ENCODE results near the gene SSX2B. TPM values are rescaled to one million over a fixed set of nuclear protein-coding genes. Genes with fewer than 3 reads are reported as not detected.
"Not testable (repeated sequence)": the region's sequence is repeated elsewhere in the genome, so short reads cannot be mapped to it uniquely, and the experiment has no call there.

The SSX2B gene
- total RNA-seq: not detected

GRCh38 chrX:52750952-52751351, at the start of gene SSX2B:
Gene SSX2B (plus strand): TSS chrX:52751252. CDS start chrX:52752681, 1,429 bp downstream.
- DNase-seq (ENCODE audit: extremely low spot score in 2 of 2); intact Hi-C loops (cut with DNase I); H3K4me3 ChIP-seq; H3K27ac ChIP-seq; H3K9me3 ChIP-seq; H3K27me3 ChIP-seq; H3K36me3 ChIP-seq; H3K4me1 ChIP-seq: not testable (repeated sequence)

GRCh38 chrX:52707078-52707477, 44.0 kb upstream of the SSX2B start, which contains the start of gene SSX2:
Gene SSX2 (minus strand): TSS chrX:52707178. CDS start chrX:52705749, 1,429 bp downstream.
- H3K36me3 ChIP-seq; intact Hi-C loops (cut with DNase I); H3K4me3 ChIP-seq; H3K9me3 ChIP-seq; H3K27me3 ChIP-seq; H3K4me1 ChIP-seq; DNase-seq (ENCODE audit: extremely low spot score in 2 of 2); H3K27ac ChIP-seq: not testable (repeated sequence)

- DNase-seq (ENCODE audit: extremely low spot score in 2 of 2); H3K36me3 ChIP-seq; intact Hi-C loops (cut with DNase I): not testable (repeated sequence)
Measured at GRCh38 chrX:52765983-52766382, 14.9 kb downstream of the SSX2B start.

GRCh38 chrX:52773504-52773903, 22.5 kb downstream of the SSX2B start:
- H3K36me3 ChIP-seq; intact Hi-C loops (cut with DNase I); H3K27ac ChIP-seq; H3K27me3 ChIP-seq; H3K4me1 ChIP-seq; H3K4me3 ChIP-seq; H3K9me3 ChIP-seq; DNase-seq (ENCODE audit: extremely low spot score in 2 of 2): not testable (repeated sequence)

More at GRCh38 chrX:52765983-52766382, 14.9 kb downstream of the SSX2B start:
- not testable (repeated sequence) for H3K27ac ChIP-seq, H3K4me3 ChIP-seq, H3K4me1 ChIP-seq, H3K27me3 ChIP-seq, H3K9me3 ChIP-seq

GRCh38 chrX:52797327-52797726, 46.3 kb downstream of the SSX2B start, which contains the start of gene SPANXN5:
Gene SPANXN5 (minus strand): TSS chrX:52797427. CDS start chrX:52797348, 79 bp downstream.
- H3K9me3 ChIP-seq; H3K27ac ChIP-seq; H3K4me1 ChIP-seq; H3K27me3 ChIP-seq; DNase-seq (ENCODE audit: extremely low spot score in 2 of 2); H3K36me3 ChIP-seq; H3K4me3 ChIP-seq; intact Hi-C loops (cut with DNase I): not testable (repeated sequence)

GRCh38 chrX:52804876-52805275, 53.8 kb downstream of the SSX2B start:
- H3K4me1 ChIP-seq; H3K4me3 ChIP-seq; DNase-seq (ENCODE audit: extremely low spot score in 2 of 2); intact Hi-C loops (cut with DNase I); H3K9me3 ChIP-seq; H3K36me3 ChIP-seq; H3K27ac ChIP-seq; H3K27me3 ChIP-seq: not testable (repeated sequence)

Small RNA genes within 50 kb of the gene (small RNA-seq; reads per million reads assigned to genes)
- not detected for gene AC244505.3
- not detected for gene AC244505.5
- gene AC244505.6: not detected
- not detected for gene AC244505.7

Other genes starting within 250 kb of the SSX2B start
- gene XAGE1B, start 234.2 kb upstream of the SSX2B start, total RNA-seq: not detected
- gene SSX7, start 96.4 kb upstream of the SSX2B start, total RNA-seq: not detected
- gene SSX2, start 44.1 kb upstream of the SSX2B start, total RNA-seq: not detected
- gene SPANXN5, start 46.2 kb downstream of the SSX2B start, total RNA-seq: not detected
- gene XAGE5, start 60.0 kb downstream of the SSX2B start, total RNA-seq: not detected
- not detected for gene XAGE3, start 116.8 kb downstream of the SSX2B start, total RNA-seq
- gene FAM156B, start 146.1 kb downstream of the SSX2B start, total RNA-seq: 18.7 TPM
- 14.7 TPM for gene FAM156A, start 207.3 kb downstream of the SSX2B start, total RNA-seq

Data from vagina (tissue), 2 donors.